Raji (cell line): Measurements from ENCODE around the gene SPATA24.

Experiments
- POLR2A ChIP-seq: IDR thresholded peaks from 2 replicates; pipeline ENCODE4 v1.6.1; 2011; ENCODE audit warnings: low read depth, low read length, control low read depth; ENCODE audit not compliant: insufficient read depth

The SPATA24 gene

DNA sequence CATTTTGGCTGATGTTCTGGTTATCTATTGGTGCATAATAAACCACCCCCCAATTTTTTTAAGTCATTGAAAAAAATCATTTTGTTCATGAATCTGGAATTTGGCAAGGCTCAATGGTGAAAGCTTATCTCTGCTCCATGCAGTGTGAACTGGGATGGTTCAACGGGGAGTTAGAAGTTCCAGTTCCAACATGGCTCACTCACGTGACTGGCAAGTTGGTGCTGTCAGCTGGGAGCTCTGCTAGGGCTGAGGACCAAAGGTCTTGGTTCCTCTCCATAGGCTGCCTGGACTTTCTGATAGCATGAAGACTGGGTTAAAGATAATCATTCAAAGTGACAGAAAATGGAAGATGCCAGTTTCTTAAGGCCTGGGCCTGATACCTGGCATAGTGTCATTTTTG, 3.1 kb upstream of the SPATA24 start:
- no peak for TF ChIP-seq POLR2A

DNA sequence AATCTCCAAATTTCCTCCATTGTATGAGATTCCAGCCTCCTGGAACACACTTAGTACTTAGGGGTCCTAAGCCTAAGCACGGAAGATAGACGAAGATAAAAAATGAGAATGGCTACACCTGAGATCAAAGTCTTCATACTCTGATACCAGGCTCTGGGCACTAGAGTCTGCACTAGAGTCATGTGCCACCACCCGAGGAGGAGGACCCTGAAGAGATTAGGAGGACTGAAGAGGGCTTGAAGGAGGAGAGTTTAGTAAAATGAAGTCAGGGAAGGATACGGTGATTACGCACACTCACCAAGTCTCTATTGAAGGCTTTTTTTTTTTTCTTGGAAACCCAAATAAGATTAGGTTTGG, 573 bp upstream of the SPATA24 start:
- TF ChIP-seq POLR2A: no peak

DNA sequence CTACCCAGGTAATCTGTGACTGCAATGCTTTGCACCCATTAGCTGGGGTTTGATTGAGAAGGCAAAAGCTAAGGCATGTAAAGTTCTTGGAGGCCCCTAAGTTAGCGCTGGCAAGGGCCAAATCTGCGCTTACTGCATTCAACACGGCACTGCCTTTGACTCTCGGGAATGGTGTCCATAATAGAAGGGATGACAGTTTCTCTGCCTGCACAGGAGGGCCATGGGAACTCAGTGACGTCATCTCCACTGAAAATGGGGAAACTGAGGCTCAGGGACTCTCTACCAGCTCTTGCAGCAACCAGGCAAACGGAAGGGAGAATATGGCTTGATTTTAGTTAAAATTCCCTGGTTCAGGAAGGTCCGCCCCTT, 487 bp downstream of the SPATA24 start:
- no peak; the same call in 1 of the 2 replicates for TF ChIP-seq POLR2A

DNA sequence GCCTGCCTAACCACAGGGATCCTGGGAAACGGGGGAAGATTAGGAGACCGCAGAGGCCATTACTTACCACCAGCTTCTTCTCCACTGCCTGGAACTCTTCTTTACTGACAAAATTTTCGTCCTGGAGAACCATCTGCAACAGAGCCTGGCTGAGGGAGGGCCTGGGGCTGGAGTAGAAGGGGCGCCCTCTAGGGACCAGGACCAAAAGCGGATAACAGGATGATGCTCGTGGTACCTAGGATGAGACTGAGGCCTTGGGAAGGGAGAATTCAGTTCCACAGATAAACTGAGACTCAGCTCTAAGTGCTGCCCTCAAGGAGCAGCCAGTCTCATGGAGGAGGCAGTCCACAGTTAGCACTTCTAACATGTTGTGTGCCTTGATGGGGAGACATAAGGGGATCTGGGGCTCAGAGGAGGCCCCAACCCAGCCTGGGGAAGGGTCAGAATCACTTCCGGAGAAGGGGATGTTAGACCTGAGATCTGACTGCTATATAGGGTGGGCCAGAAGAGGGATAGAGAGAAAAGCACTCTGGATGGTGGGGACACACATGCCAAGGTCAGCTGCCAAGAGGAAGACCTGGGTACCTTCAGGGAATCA, 1.2 kb downstream of the SPATA24 start:
- TF ChIP-seq POLR2A: no peak

DNA sequence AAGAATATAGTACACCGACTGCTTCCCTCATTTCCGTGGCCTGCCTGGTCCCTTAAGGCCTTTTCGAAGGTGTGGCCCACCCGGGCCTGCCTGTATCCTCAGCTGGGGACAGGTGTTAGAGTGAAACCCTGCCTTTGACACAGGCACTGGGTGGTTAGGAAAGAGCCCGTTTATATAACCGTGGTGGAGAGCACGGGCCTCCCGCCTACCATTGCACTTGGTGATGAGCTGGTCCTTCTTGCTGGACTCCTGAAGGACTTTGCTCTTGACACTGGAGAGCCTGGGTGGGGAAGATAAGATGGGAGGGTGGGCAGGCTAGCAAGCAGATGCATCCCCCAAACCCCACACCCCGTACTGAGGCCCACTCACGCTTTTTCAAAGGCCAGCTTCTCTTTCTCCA, 2.3 kb downstream of the SPATA24 start:
- peak; percentile 19; the same call in 1 of the 2 replicates for TF ChIP-seq POLR2A

DNA sequence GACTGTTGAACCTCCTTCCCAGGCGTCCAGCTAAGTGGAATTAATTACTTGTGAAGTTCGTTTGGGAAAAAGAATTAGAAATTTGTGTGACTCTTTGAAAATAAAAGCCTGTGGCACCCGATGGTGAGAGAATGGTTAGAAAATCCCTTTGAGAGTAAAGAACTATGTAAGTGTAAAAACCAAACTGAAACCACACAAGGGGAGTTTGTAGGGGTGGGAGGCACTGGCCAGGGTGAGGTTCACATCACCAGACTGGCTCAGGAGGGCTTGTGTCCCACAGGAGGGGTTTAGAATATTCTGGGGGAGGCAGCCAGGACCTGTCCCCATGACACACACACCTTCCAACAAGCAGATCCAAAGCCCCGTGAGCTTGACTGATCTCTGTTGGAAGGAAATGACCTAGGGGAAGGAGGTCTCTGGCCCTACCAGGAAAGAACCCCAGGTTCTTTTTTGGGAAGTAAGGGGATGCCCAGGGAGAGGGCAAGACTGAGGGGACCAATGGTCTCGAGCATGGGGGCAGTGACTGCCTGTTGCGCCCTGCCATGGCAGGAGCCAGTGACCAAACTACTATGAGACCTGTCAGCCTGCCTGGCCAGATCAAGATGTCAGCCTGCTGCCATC, 4.3 kb downstream of the SPATA24 start:
- TF ChIP-seq POLR2A: peak; percentile 39; the same call in 1 of the 2 replicates

DNA sequence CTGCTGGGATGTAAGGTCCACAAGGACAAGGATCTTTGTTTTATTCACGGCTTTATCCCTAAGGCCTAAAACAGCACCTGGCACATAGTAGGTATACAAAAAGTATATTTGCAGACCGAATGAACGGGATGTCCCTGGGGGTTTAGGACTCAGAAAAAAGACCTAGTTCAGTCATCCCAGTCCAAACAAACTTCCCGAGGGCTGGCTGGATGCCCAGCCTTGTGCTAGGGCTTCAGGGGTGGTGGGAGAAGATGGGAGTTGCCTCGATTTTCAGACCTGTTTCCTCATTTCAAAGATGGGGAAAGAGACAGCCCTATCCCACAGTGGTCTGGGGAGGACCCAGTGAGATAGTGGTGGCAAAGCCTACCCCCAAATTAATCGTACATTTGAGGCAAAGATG, 6.0 kb downstream of the SPATA24 start:
- TF ChIP-seq POLR2A: no peak

DNA sequence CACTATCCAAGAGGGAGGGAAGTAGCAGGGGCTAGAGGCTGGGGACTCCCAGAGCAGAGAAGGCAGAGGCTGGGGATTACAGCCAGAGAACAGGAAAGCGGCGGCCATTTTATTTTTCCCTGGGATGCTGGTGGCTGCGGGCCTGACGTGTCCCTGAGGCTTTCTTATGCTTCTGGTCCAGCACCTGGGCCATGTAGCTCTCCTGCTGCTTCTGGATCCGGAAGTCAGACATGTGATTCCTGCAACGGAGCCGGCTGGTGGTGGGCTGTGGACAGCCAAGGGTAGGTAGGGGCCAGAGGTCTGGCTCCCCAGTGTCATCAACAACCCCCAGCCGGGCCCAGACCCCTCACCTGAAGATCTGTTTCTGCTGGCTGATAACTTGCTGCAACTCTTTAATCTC, 7.2 kb downstream of the SPATA24 start:
- TF ChIP-seq POLR2A: no peak; the same call in 1 of the 2 replicates

DNA sequence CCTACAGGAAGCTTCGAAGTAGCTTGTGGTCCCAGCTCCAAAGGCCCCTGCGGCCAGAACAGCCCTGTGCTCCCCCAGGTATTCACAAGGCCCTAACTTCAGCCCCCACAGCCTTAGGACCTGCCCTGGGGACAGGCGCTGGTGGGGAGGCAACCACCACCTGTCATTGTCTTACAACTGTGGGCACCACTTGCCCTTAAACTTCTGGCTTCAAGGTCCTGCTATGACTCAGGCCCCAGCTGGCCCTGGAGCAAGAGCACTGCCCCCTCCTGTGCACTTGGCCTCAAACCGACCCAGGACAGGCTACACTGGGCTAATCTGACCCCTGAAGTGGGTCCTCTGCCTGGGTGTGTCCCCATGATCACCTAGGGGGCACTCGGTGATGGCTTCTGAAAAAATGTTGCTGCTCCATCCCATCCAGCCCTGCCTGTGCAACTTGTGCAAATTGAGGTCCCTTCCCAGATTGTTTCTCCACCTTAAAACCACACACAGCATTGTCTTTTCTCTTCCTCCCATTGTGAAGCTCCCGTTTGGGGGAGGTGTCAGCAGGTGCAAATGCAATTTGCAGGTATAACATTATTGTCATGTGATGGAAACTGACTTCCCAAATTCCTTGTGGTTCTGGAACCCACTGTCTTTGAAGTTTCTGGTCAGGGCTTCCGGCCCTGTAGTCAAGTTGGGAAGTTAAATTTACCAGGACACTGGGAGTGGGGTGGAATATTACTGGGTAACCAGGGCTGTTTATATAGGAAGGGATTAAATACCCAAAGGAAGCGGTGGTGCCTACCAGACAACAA, 7.8 kb downstream of the SPATA24 start:
- TF ChIP-seq POLR2A: peak; percentile 11; the same call in 1 of the 2 replicates

DNA sequence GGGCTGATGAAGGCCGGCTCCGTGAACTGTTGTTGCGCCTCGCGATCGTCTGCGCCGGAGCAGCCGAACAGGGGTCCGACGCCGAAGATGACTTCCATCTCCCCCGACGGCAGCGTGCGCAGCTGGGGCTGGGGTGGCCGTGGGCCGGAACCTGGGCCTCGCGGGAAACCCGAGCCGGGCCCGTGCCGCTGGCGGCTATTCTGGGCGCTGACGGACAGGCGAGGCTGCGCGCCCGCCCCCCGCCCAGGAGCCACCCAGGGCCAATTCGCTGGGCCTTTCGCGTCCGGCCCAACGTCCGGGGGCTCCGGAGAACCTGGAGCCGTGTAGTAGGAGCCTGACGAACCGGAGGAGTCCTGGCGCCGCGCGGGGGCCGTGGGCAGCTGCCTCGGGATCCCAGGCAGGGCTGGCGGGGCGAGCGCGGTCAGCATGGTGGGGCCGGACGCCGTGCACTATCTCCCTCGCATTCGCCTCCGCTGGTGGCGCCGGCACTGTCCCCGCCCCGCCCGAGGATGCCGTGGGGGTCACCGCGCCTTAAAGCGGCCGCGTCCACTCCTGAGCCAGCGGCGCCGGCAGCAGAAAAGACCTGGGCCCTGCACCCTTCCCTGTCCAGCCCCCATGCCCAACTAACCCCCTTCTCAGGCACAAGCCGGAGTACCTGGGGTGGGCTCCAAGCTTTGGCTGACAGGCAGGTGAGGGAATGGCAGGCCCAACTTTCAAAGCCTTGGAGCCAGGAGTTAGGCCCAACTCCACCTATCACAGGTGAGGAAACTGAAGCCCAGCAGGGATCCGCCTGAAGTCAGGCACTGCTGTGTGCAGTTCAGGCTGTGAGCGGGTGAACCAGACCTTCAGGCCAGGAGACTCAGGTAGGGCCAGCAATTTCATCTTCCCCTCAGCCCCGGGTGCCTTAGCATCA, 9.0 kb downstream of the SPATA24 start, which contains the start of gene PROB1:
Gene PROB1, minus strand, starts transcription at position 451 of the 913 bp plus-strand sequence. Its CDS starts 23 bp downstream, at position 428.
- TF ChIP-seq POLR2A: 0 out of 2 replicates have a peak, but pooled peaks have one; percentile 16

DNA sequence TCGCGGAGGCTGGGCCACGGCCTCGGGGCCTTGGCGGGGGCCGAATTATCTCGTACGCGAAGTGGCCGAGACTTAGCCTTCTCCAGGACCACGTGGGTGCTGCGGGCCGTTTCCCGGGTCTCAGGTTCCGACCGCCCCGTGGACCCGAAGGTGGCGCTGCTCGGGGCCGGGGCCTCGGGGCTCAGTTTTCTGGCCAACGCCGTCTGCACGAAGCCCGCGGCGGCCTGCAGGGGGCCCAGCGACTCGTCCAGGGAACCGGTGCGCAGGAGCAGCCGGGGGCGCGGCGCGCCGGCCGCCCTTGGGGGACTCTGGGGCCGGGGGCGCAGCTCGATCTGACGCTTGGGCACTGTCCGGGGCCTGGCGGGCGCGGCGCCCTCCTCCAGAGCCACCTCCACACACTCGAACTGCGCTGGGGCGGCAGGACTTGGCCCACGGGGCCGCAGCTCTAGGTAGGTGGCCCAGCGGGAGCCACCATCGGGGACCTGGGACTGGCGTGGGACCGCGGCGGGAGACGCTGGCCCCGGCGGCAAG, 9.7 kb downstream of the SPATA24 start:
- peak; percentile 23; the same call in 1 of the 2 replicates for TF ChIP-seq POLR2A

DNA sequence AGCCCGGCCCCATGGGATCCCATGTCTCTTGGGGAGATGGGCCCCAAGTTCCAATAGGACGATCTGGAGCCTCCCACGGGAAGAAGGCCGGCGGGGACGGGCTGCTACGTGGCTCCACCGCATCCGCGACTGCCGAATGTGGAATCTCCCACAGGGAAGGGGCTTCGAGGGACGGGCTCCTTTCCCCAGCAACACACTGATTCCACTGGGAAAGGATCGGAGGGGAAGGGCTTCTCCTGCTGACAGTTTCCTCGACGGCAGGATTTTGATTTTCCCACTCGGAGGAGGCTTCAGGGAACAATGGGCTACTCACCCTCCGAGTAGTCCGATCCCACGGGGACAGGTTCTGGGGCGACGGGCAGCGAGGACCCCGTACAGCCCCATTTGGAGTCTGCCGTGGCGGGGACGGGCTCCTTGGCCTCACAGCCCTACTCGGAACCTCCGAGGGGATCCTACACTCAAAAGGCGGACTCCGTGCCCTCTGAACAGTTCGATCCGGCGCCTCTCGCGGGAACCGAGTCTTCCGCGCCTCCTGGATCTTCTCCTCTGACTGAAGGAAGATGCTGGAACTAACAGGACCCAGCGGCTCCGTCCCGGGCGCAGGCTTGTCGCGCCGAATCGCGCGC, 10.3 kb downstream of the SPATA24 start:
- no peak for TF ChIP-seq POLR2A

DNA sequence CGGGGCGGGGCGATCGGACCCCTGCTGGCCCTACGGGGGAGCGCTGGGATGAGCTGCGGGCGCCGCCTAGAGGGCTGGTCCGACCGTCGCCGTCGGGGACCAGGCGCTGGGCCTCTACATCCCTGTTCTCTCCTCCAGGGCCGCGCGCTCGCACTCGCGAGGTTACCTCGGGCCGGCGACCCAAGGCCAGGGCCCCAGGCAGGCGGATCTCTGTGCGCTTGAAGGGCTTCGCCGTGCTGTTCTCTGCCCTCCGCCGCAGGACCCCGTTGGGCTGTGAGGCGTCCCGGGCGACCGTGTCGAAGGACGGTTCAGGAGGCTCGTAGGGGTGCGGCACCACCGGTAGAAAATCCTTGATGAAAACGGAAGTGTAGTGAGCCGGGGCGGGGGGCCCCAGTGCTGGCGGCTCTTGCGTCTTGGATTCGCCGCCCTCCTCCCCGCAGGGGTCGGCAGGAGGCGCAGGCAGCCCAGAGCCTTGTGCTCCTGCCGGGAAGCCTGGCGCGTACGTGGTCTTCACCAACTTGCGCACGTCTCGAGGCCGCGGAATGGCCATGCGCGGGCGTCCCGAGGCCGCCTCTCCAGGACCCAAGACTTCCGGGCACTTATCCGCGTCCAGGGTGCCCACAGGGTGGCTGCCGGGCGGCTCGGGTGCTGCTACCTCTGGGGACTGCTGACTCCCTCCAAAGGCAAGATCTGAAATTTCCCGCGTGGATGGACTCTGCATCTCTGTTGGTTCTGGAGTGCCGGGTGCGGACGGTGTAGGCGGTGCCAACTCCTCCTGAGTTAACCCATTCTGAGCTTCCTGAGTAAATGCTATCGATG, 11.0 kb downstream of the SPATA24 start:
- TF ChIP-seq POLR2A: peak; percentile 46
